Measurements from ENCODE around the gene UGT1A4. TPM values are rescaled to one million over a fixed set of nuclear protein-coding genes. Genes with fewer than 3 reads are reported as not detected.
"Not testable (repeated sequence)": the region's sequence is repeated elsewhere in the genome, so short reads cannot be mapped to it uniquely, and the experiment has no call there.

The UGT1A4 gene
- total RNA-seq, 1 experiment from 2014 or later: 0.04 TPM

GRCh38 chr2:233750689-233751088 lies 32.2 kb downstream of the UGT1A4 start:
- DNase-seq (ENCODE audit: low spot score): not testable (repeated sequence)

- DNase-seq (ENCODE audit: low spot score): not testable (repeated sequence)
Observed at GRCh38 chr2:233751212-233752009, 32.9 kb downstream of the UGT1A4 start.

DNA sequence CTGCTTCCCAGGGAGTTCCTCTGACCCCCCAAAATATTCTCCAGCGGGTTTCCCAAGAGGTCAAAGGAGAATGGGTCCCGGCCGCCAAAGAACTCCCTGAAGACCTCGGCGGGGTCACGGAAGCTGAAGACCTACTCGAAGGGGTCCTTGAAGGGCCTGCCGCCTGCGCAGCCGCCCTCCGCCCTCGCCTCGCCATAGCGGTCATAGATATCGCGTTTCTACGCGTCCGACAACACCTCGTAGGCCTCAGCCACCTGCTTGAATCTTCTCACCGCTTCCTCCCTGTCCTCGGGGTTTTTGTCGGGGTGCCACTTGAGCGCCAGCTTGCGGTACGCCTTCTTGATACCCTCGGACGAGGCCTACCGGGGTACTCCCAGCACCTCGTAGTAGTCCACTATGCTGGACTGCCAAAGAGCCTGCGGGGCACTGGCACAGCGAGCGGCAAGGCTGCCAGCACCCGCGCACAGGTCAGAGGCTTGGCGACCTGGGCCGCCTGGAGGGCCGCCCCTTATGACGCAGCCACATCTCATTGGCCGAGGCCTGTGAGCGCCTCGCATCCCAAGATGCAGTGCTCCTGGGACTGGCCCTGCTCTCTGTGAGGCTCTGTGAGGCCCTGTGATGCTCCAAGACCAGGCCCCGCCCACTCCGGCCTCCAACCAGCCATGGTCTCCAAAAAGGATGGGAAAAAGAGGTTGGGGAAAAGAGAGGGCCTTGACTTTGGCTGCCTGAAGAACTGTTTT lies 36.5 kb downstream of the UGT1A4 start:
- no peak for DNase-seq (ENCODE audit: low spot score)

GRCh38 chr2:233756429-233757081 lies 38.0 kb downstream of the UGT1A4 start:
- peak; percentile 47 for DNase-seq (ENCODE audit: low spot score)

DNA sequence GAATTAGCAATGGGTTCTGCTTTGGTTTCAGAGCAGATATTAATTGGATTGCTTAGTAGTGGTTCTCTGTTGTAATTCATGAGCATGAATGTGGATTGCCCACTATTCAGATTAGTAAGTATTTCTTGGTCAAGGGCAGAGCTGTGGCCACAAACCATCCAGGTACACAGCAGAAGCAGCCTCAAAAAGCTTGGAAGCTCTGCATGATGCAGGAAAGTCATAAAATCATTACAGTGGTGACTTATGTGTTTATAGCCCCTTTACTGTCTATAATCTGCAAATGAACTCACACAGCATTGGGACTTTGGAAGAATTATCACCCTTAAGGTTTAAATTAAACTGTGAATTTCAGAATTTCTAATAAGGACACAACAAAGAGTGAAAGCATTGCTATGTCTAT lies 39.6 kb downstream of the UGT1A4 start:
- no peak for DNase-seq (ENCODE audit: low spot score)

- DNase-seq (ENCODE audit: low spot score): no peak
Observed at GRCh38 chr2:233758849-233759248, 40.3 kb downstream of the UGT1A4 start.

DNA sequence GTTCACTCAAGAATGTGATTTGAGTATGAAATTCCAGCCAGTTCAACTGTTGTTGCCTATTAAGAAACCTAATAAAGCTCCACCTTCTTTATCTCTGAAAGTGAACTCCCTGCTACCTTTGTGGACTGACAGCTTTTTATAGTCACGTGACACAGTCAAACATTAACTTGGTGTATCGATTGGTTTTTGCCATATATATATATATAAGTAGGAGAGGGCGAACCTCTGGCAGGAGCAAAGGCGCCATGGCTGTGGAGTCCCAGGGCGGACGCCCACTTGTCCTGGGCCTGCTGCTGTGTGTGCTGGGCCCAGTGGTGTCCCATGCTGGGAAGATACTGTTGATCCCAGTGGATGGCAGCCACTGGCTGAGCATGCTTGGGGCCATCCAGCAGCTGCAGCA lies 41.5 kb downstream of the UGT1A4 start, which contains the start of gene UGT1A1:
TSS of gene UGT1A1 (plus strand) at position 228 of the 400 bp plus-strand sequence. CDS start at position 246, 18 bp downstream.
- no peak for DNase-seq (ENCODE audit: low spot score)

GRCh38 chr2:233761040-233761769 lies 42.7 kb downstream of the UGT1A4 start:
- peak; percentile 36 for DNase-seq (ENCODE audit: low spot score)

DNA sequence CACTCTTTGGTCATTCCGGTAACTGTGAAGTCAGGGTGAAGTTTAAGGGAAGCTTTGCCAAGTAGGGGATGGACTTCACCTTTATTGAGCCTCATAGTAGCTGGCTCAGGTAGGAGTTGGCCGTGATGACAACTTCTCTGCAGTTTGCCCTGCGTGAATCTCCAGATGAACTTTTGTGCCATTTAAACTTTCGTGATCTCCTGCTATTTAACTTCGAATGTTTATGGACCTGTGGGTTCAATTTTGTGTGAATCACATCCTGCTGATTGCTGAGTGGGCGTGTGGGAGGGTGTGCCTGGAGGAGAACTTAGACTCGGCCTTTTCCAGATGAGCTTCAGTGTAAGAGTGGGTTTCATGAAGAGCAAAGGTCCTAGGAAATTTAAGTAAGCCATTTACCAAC lies 45.7 kb downstream of the UGT1A4 start:
- peak; percentile 96 for DNase-seq (ENCODE audit: low spot score)

GRCh38 chr2:233764761-233765160 lies 46.2 kb downstream of the UGT1A4 start:
- DNase-seq (ENCODE audit: low spot score): peak; percentile 26

DNA sequence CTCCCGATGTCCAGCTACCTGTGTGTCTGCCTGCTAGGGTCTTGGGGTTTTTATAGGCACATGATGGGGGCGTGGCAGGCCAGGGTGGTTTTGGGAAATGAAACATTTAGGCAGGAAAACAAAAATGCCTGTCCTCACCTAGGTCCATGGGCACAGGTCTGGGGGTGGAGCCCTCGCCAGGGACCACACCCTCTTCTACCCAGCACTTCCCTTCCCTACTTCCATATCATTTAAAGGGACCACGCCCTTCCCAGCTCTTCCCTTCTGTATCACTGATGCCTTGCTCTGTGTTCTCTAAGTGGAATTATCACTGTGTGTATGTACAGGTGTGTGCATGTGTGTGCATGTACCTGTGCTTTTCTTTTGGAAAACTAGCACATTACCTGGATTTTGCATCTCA lies 47.9 kb downstream of the UGT1A4 start:
- DNase-seq (ENCODE audit: low spot score): peak; percentile 29

- DNase-seq (ENCODE audit: low spot score): no peak
Observed at GRCh38 chr2:233768076-233768475, 49.5 kb downstream of the UGT1A4 start.

DNA sequence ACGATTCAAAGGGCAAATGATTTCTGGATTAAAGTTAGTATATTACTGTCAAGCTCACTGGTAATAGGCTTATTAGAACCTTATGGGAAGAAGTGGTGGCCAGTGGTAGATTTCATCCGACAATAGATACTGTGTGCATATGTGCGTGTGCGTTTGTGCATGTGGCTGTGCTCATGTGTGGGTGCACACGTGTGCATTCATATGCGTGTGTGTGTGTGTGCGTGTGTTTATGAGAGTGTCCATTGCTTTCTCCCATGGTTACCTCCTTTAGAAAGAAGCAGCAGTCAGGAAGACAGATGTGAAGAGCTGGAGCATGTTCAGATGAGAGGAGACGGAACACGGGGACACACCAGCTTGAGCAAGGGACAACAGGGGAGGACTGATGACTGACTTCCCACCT lies 50.7 kb downstream of the UGT1A4 start:
- no peak for DNase-seq (ENCODE audit: low spot score)

DNA sequence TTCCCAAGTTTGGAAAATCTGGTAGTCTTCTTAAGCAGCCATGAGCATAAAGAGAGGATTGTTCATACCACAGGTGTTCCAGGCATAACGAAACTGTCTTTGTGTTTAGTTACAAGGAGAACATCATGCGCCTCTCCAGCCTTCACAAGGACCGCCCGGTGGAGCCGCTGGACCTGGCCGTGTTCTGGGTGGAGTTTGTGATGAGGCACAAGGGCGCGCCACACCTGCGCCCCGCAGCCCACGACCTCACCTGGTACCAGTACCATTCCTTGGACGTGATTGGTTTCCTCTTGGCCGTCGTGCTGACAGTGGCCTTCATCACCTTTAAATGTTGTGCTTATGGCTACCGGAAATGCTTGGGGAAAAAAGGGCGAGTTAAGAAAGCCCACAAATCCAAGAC lies 53.6 kb downstream of the UGT1A4 start:
- no peak for DNase-seq (ENCODE audit: low spot score)

DNA sequence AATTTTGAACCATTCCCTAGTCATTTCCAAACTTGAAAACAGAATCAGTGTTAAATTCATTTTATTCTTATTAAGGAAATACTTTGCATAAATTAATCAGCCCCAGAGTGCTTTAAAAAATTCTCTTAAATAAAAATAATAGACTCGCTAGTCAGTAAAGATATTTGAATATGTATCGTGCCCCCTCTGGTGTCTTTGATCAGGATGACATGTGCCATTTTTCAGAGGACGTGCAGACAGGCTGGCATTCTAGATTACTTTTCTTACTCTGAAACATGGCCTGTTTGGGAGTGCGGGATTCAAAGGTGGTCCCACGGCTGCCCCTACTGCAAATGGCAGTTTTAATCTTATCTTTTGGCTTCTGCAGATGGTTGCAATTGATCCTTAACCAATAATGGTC lies 54.0 kb downstream of the UGT1A4 start:
- DNase-seq (ENCODE audit: low spot score): no peak

DNA sequence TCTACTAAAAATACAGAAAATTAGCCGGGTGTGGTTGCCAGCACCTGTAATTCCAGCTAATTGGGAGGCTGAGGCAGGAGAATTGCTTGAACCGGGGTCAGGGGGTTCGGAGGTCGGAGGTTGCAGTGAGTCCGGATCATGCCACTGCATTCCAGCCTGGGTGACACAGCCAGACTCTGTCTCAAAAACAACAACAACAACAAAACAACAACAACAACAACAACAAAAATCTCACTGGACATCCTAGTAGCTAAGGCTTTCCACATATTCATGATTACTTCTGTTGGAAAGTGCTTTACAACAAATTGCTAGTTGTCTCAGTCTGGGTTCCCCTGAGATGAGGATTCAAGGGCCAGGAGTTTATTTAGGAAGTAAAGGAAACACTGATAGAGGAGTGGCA lies 55.3 kb downstream of the UGT1A4 start:
- DNase-seq (ENCODE audit: low spot score): no peak

DNA sequence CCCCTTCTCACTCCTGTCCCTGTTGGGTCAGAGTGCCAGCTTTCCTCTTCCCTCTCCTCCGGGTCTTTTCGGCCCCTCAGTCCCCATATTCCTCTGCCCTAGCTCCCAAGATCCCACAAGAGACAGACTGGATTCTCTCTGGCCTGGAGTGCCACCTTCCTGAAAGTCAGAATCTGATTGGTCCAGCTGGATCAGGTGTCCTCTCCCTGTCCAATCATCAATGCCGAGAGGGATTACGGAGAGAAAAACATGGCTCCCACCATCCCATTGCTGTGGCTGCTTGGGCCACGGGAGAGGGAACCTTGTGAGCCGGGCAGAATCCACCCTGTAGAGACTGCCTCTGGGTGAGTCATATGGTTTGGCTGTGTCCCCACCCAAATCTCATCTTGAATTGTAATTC lies 56.9 kb downstream of the UGT1A4 start:
- no peak for DNase-seq (ENCODE audit: low spot score)

DNA sequence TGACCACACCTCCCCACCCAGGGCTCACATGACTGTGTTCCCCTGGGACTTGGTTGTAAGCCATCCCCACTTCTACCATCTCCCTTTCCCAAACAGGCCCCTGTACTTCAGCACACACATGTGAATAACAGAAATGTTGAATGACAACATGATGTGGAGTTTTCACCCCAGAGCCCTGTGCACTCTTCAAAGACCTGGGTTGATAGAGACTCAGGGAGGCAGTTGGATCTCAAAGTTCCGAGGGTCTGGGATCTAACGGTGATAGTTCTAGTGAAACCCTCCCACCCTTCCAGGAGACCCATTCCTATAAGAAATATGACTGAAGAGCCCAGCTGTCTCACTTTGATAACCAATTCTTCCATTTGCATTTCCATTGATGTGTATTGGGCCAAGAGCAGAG lies 59.5 kb downstream of the UGT1A4 start, which contains the start of gene MROH2A:
TSS of gene MROH2A (plus strand) at position 301 of the 400 bp plus-strand sequence. CDS start 1,029 bp downstream, outside the sequence.
- no peak for DNase-seq (ENCODE audit: low spot score)

DNA sequence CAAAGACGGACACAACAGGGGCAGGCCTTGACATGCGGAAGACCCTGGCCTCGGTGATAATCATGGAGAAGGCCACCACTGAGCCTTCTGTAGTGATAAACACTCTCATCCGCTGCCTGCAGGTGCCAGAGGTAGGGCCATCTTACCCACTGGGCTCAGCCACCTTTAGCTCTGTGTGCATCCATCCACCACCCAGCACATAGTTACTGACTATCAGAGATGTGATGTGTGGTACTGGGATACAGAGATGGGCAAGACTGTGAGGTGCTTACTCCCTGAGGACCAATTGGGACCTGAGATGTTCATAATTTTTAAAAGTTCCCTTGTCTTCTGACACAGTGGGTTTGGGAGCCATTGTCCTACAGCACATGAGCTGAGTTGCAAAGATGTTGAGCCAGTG lies 61.2 kb downstream of the UGT1A4 start:
- no peak for DNase-seq (ENCODE audit: low spot score)

- DNase-seq (ENCODE audit: low spot score): no peak
Observed at GRCh38 chr2:233780771-233781170, 62.2 kb downstream of the UGT1A4 start.

GRCh38 chr2:233789554-233789953 lies 71.0 kb downstream of the UGT1A4 start:
- no peak for DNase-seq (ENCODE audit: low spot score)
